ENCODE measurements around the gene B4GALNT3. TPM values are rescaled to one million over a fixed set of nuclear protein-coding genes. Genes with fewer than 3 reads are reported as not detected.

B4GALNT3 gene
- total RNA-seq, 2 experiments from 2014 or later: 0.37 to 0.64 TPM

GRCh38 chr12:539540-540310 lies 80.0 kb downstream of the B4GALNT3 start:
- Mint-ChIP-seq H3K4me3 (no peak overlapping the region), H3K27me3 (peaks cover 2% of the 10 kb centered on the region), H3K27ac (no peak overlapping the region), H3K9me3 (ENCODE audit: low read depth) (no peaks in the 10 kb centered on the region), H3K36me3 (no peaks in the 10 kb centered on the region), H3K4me1 (peaks cover 7% of the 10 kb centered on the region)
- ATAC-seq (no peak), DNase-seq (no peak)
- CTCF ChIA-PET: interaction anchor here (0.7 to 7.1 kb wide), 6 partner anchors 8 to 102 kb away, joined by 3 to 65 read pairs (median 6); no protein-coding TSS in a partner anchor

- no peaks in the 10 kb centered on the region for H3K9me3 Mint-ChIP-seq (ENCODE audit: low read depth)
- H3K27ac Mint-ChIP-seq: no peak overlapping the region
- ATAC-seq (no peak), DNase-seq (no peak)
- peaks cover 8% of the 10 kb centered on the region for H3K4me1 Mint-ChIP-seq
- peaks cover 8% of the 10 kb centered on the region for H3K27me3 Mint-ChIP-seq
- no peak overlapping the region for H3K4me3 Mint-ChIP-seq
- H3K36me3 Mint-ChIP-seq: no peaks in the 10 kb centered on the region
- CTCF ChIA-PET: interaction anchor here (1.0 to 7.1 kb wide), 4 partner anchors 16 to 99 kb away, joined by 3 to 65 read pairs (median 33); no protein-coding TSS in a partner anchor
Measured at GRCh38 chr12:541676-542324, 82.1 kb downstream of the B4GALNT3 start.

GRCh38 chr12:542395-543113 lies 82.8 kb downstream of the B4GALNT3 start:
- no peak for DNase-seq
- Mint-ChIP-seq H3K4me3 (no peak overlapping the region), H3K9me3 (ENCODE audit: low read depth) (no peaks in the 10 kb centered on the region), H3K36me3 (no peaks in the 10 kb centered on the region), H3K4me1 (peaks cover 11% of the 10 kb centered on the region), H3K27me3 (peaks cover 10% of the 10 kb centered on the region), H3K27ac (no peak overlapping the region)
- CTCF ChIA-PET: interaction anchor here (1.0 to 4.1 kb wide), 2 partner anchors 88 to 100 kb away, joined by 3 to 63 read pairs; no protein-coding TSS in a partner anchor
- ATAC-seq: no peak

GRCh38 chr12:543114-543451 lies 83.3 kb downstream of the B4GALNT3 start:
- ATAC-seq (no peak), DNase-seq (no peak)
- Mint-ChIP-seq H3K36me3 (no peaks in the 10 kb centered on the region), H3K4me1 (peaks cover 11% of the 10 kb centered on the region), H3K27me3 (peaks cover 10% of the 10 kb centered on the region), H3K9me3 (ENCODE audit: low read depth) (no peaks in the 10 kb centered on the region), H3K4me3 (no peak overlapping the region), H3K27ac (no peak overlapping the region)
- CTCF ChIA-PET: interaction anchor here (2.0 to 4.1 kb wide), 2 partner anchors 89 to 101 kb away, joined by 7 to 63 read pairs; no protein-coding TSS in a partner anchor

- CTCF ChIA-PET: interaction anchor here (1.4 to 4.1 kb wide), 3 partner anchors 90 to 143 kb away, joined by 3 to 63 read pairs (median 7); partner anchors contain the start of gene CCDC77
- no peak for DNase-seq
- H3K4me3 Mint-ChIP-seq: no peak overlapping the region
- no peak for ATAC-seq
- H3K9me3 Mint-ChIP-seq (ENCODE audit: low read depth): no peaks in the 10 kb centered on the region
- no peak overlapping the region for H3K27ac Mint-ChIP-seq
- H3K27me3 Mint-ChIP-seq: peaks cover 12% of the 10 kb centered on the region
- peaks cover 6% of the 10 kb centered on the region for H3K4me1 Mint-ChIP-seq
- H3K36me3 Mint-ChIP-seq: no peaks in the 10 kb centered on the region
Measured at GRCh38 chr12:544142-544541, 84.4 kb downstream of the B4GALNT3 start.

GRCh38 chr12:544941-545635 lies 85.3 kb downstream of the B4GALNT3 start:
- peaks cover 4% of the 10 kb centered on the region for H3K4me1 Mint-ChIP-seq
- no peaks in the 10 kb centered on the region for H3K36me3 Mint-ChIP-seq
- H3K27ac Mint-ChIP-seq: no peak overlapping the region
- ATAC-seq: no peak
- CTCF ChIA-PET: interaction anchor here (0.6 to 4.1 kb wide), 6 partner anchors 9 to 438 kb away, joined by 3 to 63 read pairs (median 3); partner anchors contain the start of gene CCDC77
- H3K27me3 Mint-ChIP-seq: peaks cover 14% of the 10 kb centered on the region
- no peak for DNase-seq
- H3K4me3 Mint-ChIP-seq: no peak overlapping the region
- no peaks in the 10 kb centered on the region for H3K9me3 Mint-ChIP-seq (ENCODE audit: low read depth)

- peaks cover 4% of the 10 kb centered on the region for H3K4me1 Mint-ChIP-seq
- CTCF ChIA-PET: interaction anchor here (1.2 to 4.1 kb wide), 2 partner anchors 92 to 96 kb away, joined by 3 to 63 read pairs; no protein-coding TSS in a partner anchor
- no peak overlapping the region for H3K27ac Mint-ChIP-seq
- no peak for DNase-seq
- ATAC-seq: no peak
- H3K27me3 Mint-ChIP-seq: peaks cover 14% of the 10 kb centered on the region
- H3K36me3 Mint-ChIP-seq: no peaks in the 10 kb centered on the region
- no peak overlapping the region for H3K4me3 Mint-ChIP-seq
- no peaks in the 10 kb centered on the region for H3K9me3 Mint-ChIP-seq (ENCODE audit: low read depth)
Measured at GRCh38 chr12:545835-546234, 86.1 kb downstream of the B4GALNT3 start.

- H3K9me3 Mint-ChIP-seq (ENCODE audit: low read depth): no peaks in the 10 kb centered on the region
- H3K27me3 Mint-ChIP-seq: peaks cover 14% of the 10 kb centered on the region
- no peak overlapping the region for H3K4me3 Mint-ChIP-seq
- CTCF ChIA-PET: interaction anchor here (0.6 to 3.5 kb wide), 19 partner anchors 8 to 108 kb away, joined by 3 to 99 read pairs (median 8); partner anchors contain the start of gene B4GALNT3
- no peak overlapping the region for H3K27ac Mint-ChIP-seq
- no peaks in the 10 kb centered on the region for H3K36me3 Mint-ChIP-seq
- DNase-seq: no peak
- ATAC-seq: no peak
- H3K4me1 Mint-ChIP-seq: peaks cover 6% of the 10 kb centered on the region
Measured at GRCh38 chr12:546265-546919, 86.7 kb downstream of the B4GALNT3 start.

GRCh38 chr12:546920-547845 lies 87.4 kb downstream of the B4GALNT3 start:
- peak; percentile 84 for ATAC-seq
- CTCF ChIA-PET: interaction anchor here (0.6 to 3.5 kb wide), 29 partner anchors 8 to 402 kb away, joined by 3 to 99 read pairs (median 6); partner anchors contain the start of genes B4GALNT3 and RAD52
- Mint-ChIP-seq H3K4me3 (no peak overlapping the region), H3K36me3 (no peaks in the 10 kb centered on the region), H3K27me3 (peaks cover 14% of the 10 kb centered on the region), H3K4me1 (peaks cover 14% of the 10 kb centered on the region), H3K27ac (no peak overlapping the region), H3K9me3 (ENCODE audit: low read depth) (no peaks in the 10 kb centered on the region)
- peak; percentile 79 for DNase-seq

GRCh38 chr12:547883-548470 lies 88.2 kb downstream of the B4GALNT3 start:
- Mint-ChIP-seq H3K9me3 (ENCODE audit: low read depth) (no peaks in the 10 kb centered on the region), H3K27me3 (peaks cover 20% of the 10 kb centered on the region), H3K27ac (no peak overlapping the region), H3K4me1 (peaks cover 22% of the 10 kb centered on the region), H3K4me3 (no peak overlapping the region), H3K36me3 (no peaks in the 10 kb centered on the region)
- CTCF ChIA-PET: interaction anchor here (0.8 to 3.5 kb wide), 23 partner anchors 8 to 402 kb away, joined by 3 to 99 read pairs (median 6); partner anchors contain the start of genes B4GALNT3 and RAD52
- DNase-seq (no peak), ATAC-seq (no peak)

GRCh38 chr12:549476-550082 lies 89.8 kb downstream of the B4GALNT3 start:
- Mint-ChIP-seq H3K4me3 (no peak overlapping the region), H3K36me3 (no peaks in the 10 kb centered on the region), H3K9me3 (ENCODE audit: low read depth) (no peaks in the 10 kb centered on the region), H3K27ac (no peak overlapping the region), H3K4me1 (peaks cover 34% of the 10 kb centered on the region), H3K27me3 (peaks cover 18% of the 10 kb centered on the region)
- ATAC-seq (no peak), DNase-seq (no peak)
- CTCF ChIA-PET: interaction anchor here (3.1 to 3.5 kb wide), 3 partner anchors 91 to 96 kb away, joined by 17 to 99 read pairs (median 32); partner anchors contain the start of gene B4GALNT3
